B cell (primary cell): Measurements from ENCODE around the gene CHPT1. TPM values are rescaled to one million over a fixed set of nuclear protein-coding genes. Genes with fewer than 3 reads are reported as not detected.
A peak's percentile ranks its signal among the peaks of the same experiment; 100 is the strongest.

Source experiments
- ATAC-seq: fragments of 200-7000 bp; cut with Tn5 transposase; one replicate; pipeline ENCODE4 v1.10.0; 2021; ENCODE audit warnings: low read depth, mild to moderate bottlenecking, moderate number of reproducible peaks, moderate library complexity
- CTCF ChIA-PET: fragments of 350-600 bp; sonication (Branson Sonifier 250); formaldehyde crosslinking; loops from one replicate; lab custom pipeline; 2021; ENCODE audit warnings: antibody characterized with exemption, inconsistent platforms; lab: Charles Lee
- POLR2A ChIA-PET: fragments of 350-600 bp; sonication (Branson Sonifier 250); formaldehyde crosslinking; loops from one replicate; lab custom pipeline; 2021; ENCODE audit warnings: antibody characterized with exemption; lab: Charles Lee
- DNase-seq: peaks from one replicate; pipeline ENCODE4 v3.0.0; 2013
- H2AFZ ChIP-seq: 2 replicates; pipeline ENCODE4 v1.6.1; 2012; ENCODE audit warnings: mild to moderate bottlenecking, low read depth, low read length; ENCODE audit not compliant: insufficient read depth, poor library complexity, severe bottlenecking
- H3K27ac ChIP-seq, 2 donors: 1 replicate in 1 of 2; 2 replicates in 1 of 2; pipeline ENCODE4 v1.5.1; 2012 to 2013; ENCODE audit warnings: low read length in 2 of 2, mild to moderate bottlenecking in 2 of 2, moderate library complexity in 1 of 2
- H3K27me3 ChIP-seq, 4 experiments: fragments of 200-600 bp in 1 of 4; sonication (generic) in 1 of 4; replicated peaks in 1 of 4; 1 replicate in 2 of 4; 2 replicates in 2 of 4; pipeline versions ENCODE4 v1.6.1 to v1.7.0; 2013 to 2016; ENCODE audit warnings: low read length in 3 of 4, mild to moderate bottlenecking in 2 of 4, mixed read lengths in 1 of 4, moderate library complexity in 1 of 4; ENCODE audit not compliant: insufficient read depth in 4 of 4, control insufficient read depth in 3 of 4; ENCODE audit errors: control extremely low read depth in 1 of 4
- H3K36me3 ChIP-seq, 2 experiments: replicated peaks in 1 of 2; 1 replicate in 1 of 2; 2 replicates in 1 of 2; pipeline versions ENCODE4 v1.6.1 to v1.7.1; 2013; ENCODE audit warnings: low read length in 1 of 2; ENCODE audit not compliant: insufficient read depth in 2 of 2, control insufficient read depth in 1 of 2; ENCODE audit errors: control extremely low read depth in 1 of 2, extremely low read depth in 1 of 2
- H3K4me1 ChIP-seq, 2 donors: fragments of 200-600 bp in 1 of 2; sonication (generic) in 1 of 2; 1 replicate in 1 of 2; 2 replicates in 1 of 2; pipeline versions ENCODE4 v1.5.1 to v1.6.1; 2013 to 2017; ENCODE audit warnings: low read length in 2 of 2; ENCODE audit not compliant: control insufficient read depth in 2 of 2, insufficient read depth in 2 of 2
- H3K4me2 ChIP-seq: replicated peaks from 2 replicates; pipeline ENCODE3; 2012; ENCODE audit warnings: mild to moderate bottlenecking, low read depth, low read length; ENCODE audit not compliant: poor library complexity, severe bottlenecking
- H3K4me3 ChIP-seq, 5 experiments: fragments of 200-600 bp in 1 of 5; sonication (generic) in 1 of 5; 1 replicate in 3 of 5; 2 replicates in 2 of 5; pipeline versions ENCODE4 v1.5.1 to v1.7.0; 2011 to 2016; ENCODE audit warnings: low read length in 4 of 5, mild to moderate bottlenecking in 4 of 5, low read depth in 2 of 5, control low read depth in 1 of 5, moderate library complexity in 1 of 5; ENCODE audit not compliant: insufficient read depth in 1 of 5; ENCODE audit errors: control extremely low read depth in 1 of 5, extremely low read depth in 1 of 5
- H3K79me2 ChIP-seq: fragments of 200-600 bp; sonication (generic); one replicate; pipeline ENCODE4 v1.6.0; 2016; ENCODE audit warnings: low read length; ENCODE audit not compliant: control insufficient read depth, insufficient read depth
- H3K9ac ChIP-seq: fragments of 200-600 bp; sonication (generic); 2 replicates; pipeline ENCODE4 v1.6.1; 2017; ENCODE audit warnings: mild to moderate bottlenecking, low read length, moderate library complexity
- H3K9me3 ChIP-seq, 3 donors: one replicate each; pipeline versions ENCODE4 v1.6.1 to v1.7.1; 2013; ENCODE audit warnings: low read length in 2 of 3; ENCODE audit not compliant: control insufficient read depth in 2 of 3, insufficient read depth in 1 of 3; ENCODE audit errors: control extremely low read depth in 1 of 3
- H4K20me1 ChIP-seq: 2 replicates; pipeline ENCODE4 v1.6.0; 2012; ENCODE audit warnings: mild to moderate bottlenecking, low read length; ENCODE audit not compliant: insufficient read depth, control insufficient read depth, poor library complexity, severe bottlenecking
- H3K27ac Mint-ChIP-seq: one replicate; pipeline ENCODE4 v1.8.0; 2021; ENCODE audit warnings: mixed read lengths
- H3K27me3 Mint-ChIP-seq: one replicate; pipeline ENCODE4 v1.8.0; 2021; ENCODE audit warnings: mixed read lengths
- H3K4me1 Mint-ChIP-seq: one replicate; pipeline ENCODE4 v1.8.0; 2021; ENCODE audit warnings: mixed read lengths
- H3K4me3 Mint-ChIP-seq: one replicate; pipeline ENCODE4 v1.8.0; 2021; ENCODE audit warnings: mixed read lengths
- H3K9me3 Mint-ChIP-seq: one replicate; pipeline ENCODE4 v1.8.0; 2022; ENCODE audit warnings: mixed read lengths; ENCODE audit not compliant: insufficient read depth
- CTCF ChIP-seq: fragments of 200-600 bp; IDR thresholded peaks from one replicate; pipeline ENCODE4 v1.8.0; 2022; ENCODE audit warnings: antibody characterized with exemption, mild to moderate bottlenecking
- EZH2 ChIP-seq: IDR thresholded peaks from 2 replicates; pipeline ENCODE4 v1.6.1; 2012; ENCODE audit warnings: borderline replicate concordance, low read depth, mild to moderate bottlenecking, moderate library complexity, low read length; ENCODE audit not compliant: insufficient read depth, poor library complexity, severe bottlenecking
- WGBS: methylation state at CpG from one replicate; pipeline ENCODE4 v1.1.5; 2013; ENCODE audit warnings: missing lambda C conversion rate; ENCODE audit not compliant: insufficient coverage; 5-methylcytosine and 5-hydroxymethylcytosine counted together
- intact Hi-C: fragments of 100-400 bp; cut with micrococcal nuclease; formaldehyde crosslinking; loops from one replicate; pipeline ENCODE4 v1.10.0; 2022
- polyA plus RNA-seq: library from polyadenylated mRNA; depleted of rRNA; stranded (reverse); fragments of >200 nt; gene quantifications from 2 replicates; pipeline ENCODE4 v1.2.3, GENCODE V29; 2012
- total RNA-seq, 2 donors: library from RNA; stranded (reverse); fragments of 120-200 nt in 1 of 2; gene quantifications; 1 replicate in 1 of 2; 2 replicates in 1 of 2; pipeline versions ENCODE4 v1.2.3 to v1.2.4, GENCODE V29; 2013 to 2022

Gene CHPT1
- total and polyA plus RNA-seq, 2 donors (not counting 1 experiment from before 2014, with no cell fraction given) = 46.9 to 215 TPM

- no peaks in the 10 kb centered on the region for H3K27me3 ChIP-seq
- Mint-ChIP-seq H3K4me3 (no peak overlapping the region), H3K4me1 (peaks cover 67% of the 10 kb centered on the region), H3K27me3 (no peaks in the 10 kb centered on the region), H3K27ac (no peak overlapping the region), H3K9me3 (no peaks in the 10 kb centered on the region)
- peaks cover 76% of the 10 kb centered on the region for H3K79me2 ChIP-seq
- H2AFZ ChIP-seq = no peak overlapping the region
- no peak for DNase-seq
- peaks cover 22% of the 10 kb centered on the region for H4K20me1 ChIP-seq
- POLR2A ChIA-PET = no interaction called here
- intact Hi-C loops = no loop called here
- no peak overlapping the region for H3K4me3 ChIP-seq
- WGBS = 80% methylated on average over 1 of the region's 3 CpGs
- CTCF ChIA-PET = interaction anchor here (0.9 to 2.5 kb wide), 3 partner anchors 8 to 59 kb away, joined by 3 to 7 read pairs (median 3); no protein-coding TSS in a partner anchor
- peak overlapping the region; percentile 4 for H3K4me2 ChIP-seq
- H3K27ac ChIP-seq = no peak overlapping the region
- H3K9me3 ChIP-seq = no peaks in the 10 kb centered on the region
- TF ChIP-seq EZH2 = no peak
- TF ChIP-seq CTCF = no peak
- no peak overlapping the region for H3K9ac ChIP-seq
- peaks cover 24 to 39% of the 10 kb centered on the region in 2 donors for H3K4me1 ChIP-seq
- no peaks in the 10 kb centered on the region for H3K36me3 ChIP-seq
- ATAC-seq = no peak
These were observed 6.0 kb downstream of the CHPT1 start for GRCh38 chr12:101703487-101703886.

GRCh38 chr12:101706403-101706802 is 9.0 kb downstream of the CHPT1 start:
- ATAC-seq (no peak), DNase-seq (no peak)
- no peaks in the 10 kb centered on the region for H3K27me3 Mint-ChIP-seq
- no peak overlapping the region for H3K4me3 ChIP-seq
- no peaks in the 10 kb centered on the region for H3K27me3 ChIP-seq
- H3K9ac ChIP-seq = no peak overlapping the region
- peaks cover 0 to 1% (median 0%) of the 10 kb centered on the region in 3 donors for H3K9me3 ChIP-seq
- no peak overlapping the region for H3K27ac ChIP-seq
- ChIA-PET POLR2A (no interaction called here), CTCF (interaction anchor here (1.4 kb wide), 1 partner anchor 18 kb away, joined by 4 read pairs; no protein-coding TSS in a partner anchor)
- H3K4me3 Mint-ChIP-seq = no peak overlapping the region
- H3K4me1 ChIP-seq = peaks cover 16 to 40% of the 10 kb centered on the region in 2 donors
- H3K36me3 ChIP-seq = no peaks in the 10 kb centered on the region
- peaks cover 55% of the 10 kb centered on the region for H3K4me1 Mint-ChIP-seq
- peaks cover 81% of the 10 kb centered on the region for H3K79me2 ChIP-seq
- H4K20me1 ChIP-seq = peaks cover 40% of the 10 kb centered on the region
- intact Hi-C loops = no loop called here
- WGBS = no CpG with 5 or more reads among the region's 1 CpG
- no peak overlapping the region for H3K27ac Mint-ChIP-seq
- no peak overlapping the region for H2AFZ ChIP-seq
- no peak for TF ChIP-seq EZH2
- no peak for TF ChIP-seq CTCF
- H3K4me2 ChIP-seq = no peak overlapping the region
- no peaks in the 10 kb centered on the region for H3K9me3 Mint-ChIP-seq
